Measurements from ENCODE around the gene GAS2L3.
A peak's percentile ranks its signal among the peaks of the same experiment; 100 is the strongest.
"Not testable (repeated sequence)": the region's sequence is repeated elsewhere in the genome, so short reads cannot be mapped to it uniquely, and the experiment has no call there.

The GAS2L3 gene

DNA sequence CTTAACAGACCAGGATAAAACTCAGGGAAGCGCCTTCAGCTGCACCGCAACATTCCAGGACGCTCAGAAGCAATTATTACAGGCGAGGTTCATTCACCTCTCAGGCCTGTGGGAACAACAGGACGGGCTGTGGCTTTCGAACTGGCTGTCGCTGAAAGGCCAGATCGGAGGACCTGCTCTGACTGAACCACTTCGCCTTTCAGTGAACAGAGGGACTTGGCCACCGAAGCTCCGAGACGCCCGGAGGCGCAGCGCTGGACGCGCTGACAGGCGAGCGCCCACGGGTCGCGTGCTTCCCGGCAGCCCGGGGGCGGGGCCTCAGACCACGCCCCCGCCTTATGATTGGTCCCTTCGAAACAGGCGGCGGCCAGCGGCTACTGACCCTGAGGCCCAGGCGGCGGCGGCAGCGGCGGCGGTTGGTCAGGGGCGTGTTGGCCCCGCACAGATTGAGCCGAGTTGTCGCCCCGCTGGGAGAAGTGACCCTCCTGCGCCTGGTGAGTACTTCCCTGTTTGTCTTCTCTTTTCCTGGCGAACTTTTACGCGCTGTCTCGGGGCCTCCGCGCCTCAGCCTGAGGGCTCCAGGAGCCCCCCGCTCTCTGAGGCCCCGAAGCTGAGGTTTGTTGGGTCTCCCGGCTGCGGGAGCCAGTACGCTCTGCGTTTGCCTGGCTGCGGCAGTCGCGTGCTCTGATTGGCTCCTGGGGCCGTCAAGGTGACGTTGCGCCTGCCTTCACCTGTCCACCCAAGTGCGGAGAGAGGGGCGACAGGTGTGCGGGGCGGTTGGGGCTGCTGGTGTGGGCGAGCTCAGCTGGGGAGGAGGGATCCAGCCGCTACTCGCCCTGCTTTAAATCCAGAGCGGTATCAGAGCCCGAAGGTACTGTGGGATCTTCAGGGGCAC, at the start of gene GAS2L3:
TSS of gene GAS2L3 (plus strand) at position 393 of the 895 bp plus-strand sequence. CDS start 21,221 bp downstream, outside the sequence.
- DNase-seq = peak in 1 of 2 experiments; percentile 64

DNA sequence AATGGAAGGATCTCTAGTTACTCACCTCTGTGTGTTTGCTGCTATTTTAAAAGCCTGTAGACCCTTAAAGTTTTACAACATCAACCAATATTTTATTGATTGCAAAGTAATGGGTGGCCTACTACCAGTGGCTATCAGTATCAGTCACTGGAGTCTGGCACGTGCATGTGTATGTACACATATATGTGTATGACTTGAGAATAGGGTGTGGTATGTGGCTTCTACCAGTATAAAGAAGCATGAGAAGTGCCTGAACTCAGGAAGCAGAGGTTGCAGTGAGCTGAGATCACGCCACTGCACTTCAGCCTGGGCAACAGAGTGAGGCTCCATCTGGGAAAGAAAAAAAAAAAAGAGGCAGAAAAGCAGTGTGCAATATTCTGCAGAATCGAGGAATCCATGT, 45.5 kb upstream of the GAS2L3 start:
- no peak for DNase-seq

DNA sequence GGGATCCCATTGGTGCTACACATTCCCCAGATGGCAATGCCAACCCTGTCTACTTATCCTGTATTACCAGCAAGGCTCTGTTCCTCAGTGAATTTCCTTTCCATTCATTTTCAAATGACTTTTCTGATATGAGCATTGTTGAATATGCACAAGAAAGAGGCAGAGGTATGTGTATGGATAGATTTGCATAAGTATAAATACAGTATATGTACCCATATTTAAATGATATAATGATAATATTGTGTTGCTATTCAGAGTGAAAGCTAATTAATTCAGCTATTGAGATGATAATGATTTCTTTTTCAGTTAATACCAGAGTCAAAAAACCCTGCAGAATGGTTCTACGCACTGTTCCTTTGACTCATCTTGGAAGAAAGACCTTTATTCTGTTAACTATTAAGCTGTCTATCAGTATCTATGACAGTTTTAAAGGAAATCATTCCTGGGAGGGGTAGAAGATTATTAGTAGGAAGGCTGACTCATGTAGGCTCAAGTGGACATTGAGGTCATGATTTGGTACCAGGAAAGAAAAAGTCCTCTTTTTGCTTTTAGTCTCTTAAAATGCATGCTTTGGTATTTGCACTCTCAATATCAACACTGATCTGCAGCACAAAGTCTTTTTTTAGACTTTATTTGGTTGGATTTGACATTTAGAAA, 44.9 kb upstream of the GAS2L3 start:
- DNase-seq = no peak

DNA sequence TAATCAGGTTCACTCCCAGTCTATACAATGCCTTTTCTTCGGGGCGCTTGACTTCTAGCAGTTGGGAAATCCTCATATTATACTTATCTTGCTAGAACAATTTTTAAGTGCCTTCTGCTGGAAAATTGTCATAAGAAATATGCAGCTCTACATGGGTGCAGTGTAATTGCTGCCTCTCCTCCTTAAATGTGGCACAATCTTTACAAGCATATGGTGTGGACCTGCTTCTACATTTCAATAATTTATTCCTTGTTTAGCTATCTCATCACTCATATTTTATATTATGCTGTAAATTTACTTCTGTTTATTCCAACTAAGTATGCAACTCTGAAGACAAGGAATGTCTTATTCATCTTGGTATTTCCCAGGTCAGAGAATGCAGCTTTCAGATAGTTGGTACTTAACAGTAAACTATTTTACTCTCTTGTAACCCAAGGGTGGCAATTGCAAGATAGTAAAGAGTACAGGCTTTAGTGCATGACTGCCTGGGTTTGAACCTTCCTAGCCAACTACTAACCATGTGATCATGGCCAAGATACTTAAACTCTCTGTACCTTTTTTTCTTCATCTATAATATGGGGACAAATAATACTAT, 43.6 kb upstream of the GAS2L3 start:
- no peak for DNase-seq

DNA sequence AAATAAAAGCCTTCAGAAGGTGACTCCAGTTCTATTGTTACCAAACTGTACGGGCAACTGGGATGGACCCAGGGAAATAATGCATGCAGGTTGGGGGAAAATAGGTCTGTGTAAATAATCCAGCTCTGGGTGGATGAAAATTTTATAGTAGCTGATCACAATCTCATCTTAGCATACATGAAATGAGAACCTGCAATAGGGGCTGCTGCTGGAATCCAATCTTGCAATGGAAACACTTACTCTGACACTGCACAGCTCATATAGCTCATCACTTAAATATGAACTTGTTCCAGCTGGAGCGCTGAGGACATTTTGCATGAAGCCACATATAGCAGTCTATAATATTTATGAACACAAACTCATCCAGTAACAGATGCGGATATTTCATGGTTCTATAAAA, 40.1 kb upstream of the GAS2L3 start:
- DNase-seq = no peak

DNA sequence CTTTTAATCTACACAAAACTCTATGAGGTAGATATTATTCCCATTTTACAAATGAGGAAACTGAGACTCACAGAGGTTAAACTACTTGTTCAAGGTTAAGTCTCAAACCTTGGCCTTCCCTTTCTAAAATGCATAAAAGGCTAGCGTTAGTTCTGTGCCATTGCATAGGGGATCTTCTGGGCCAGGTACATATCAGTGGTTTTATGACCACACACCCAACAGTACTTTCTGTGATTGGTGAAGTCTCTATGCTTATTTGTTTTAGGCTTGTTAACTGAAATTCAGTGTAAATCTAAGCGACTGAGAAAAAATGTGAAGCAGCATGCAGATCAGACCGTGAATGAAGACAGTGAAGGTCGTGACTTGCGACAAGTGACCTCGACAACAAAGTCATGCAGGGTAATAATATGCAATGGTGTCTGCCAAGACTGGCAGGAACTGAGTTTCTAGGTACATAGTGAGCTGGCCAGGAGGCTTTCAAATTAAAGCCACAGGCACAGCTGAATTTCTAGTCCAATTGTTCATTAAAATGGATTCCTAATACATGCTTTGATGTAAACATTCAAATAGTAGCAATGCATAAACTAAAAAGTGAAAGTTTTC, 38.8 kb upstream of the GAS2L3 start:
- DNase-seq = no peak

DNA sequence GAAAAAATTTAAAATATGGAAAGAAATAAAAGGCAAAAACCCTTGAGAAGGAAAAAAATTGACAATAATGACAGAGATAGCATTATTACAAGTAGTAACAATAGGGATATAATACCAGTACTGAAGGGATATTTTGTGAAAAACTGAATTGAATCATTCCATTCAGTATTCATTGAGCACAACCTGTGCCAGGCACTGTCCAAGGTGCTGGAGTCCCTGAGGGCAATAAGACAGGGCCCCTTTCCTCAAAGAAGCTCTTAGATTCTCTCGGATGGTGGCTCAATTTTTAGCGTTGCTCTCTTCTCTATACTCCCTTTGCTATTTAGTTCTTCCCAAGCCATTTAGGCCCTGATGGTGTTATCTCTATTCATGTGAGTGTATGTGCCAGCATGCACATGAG, 34.3 kb upstream of the GAS2L3 start:
- peak; percentile 22 to 31 for DNase-seq

DNA sequence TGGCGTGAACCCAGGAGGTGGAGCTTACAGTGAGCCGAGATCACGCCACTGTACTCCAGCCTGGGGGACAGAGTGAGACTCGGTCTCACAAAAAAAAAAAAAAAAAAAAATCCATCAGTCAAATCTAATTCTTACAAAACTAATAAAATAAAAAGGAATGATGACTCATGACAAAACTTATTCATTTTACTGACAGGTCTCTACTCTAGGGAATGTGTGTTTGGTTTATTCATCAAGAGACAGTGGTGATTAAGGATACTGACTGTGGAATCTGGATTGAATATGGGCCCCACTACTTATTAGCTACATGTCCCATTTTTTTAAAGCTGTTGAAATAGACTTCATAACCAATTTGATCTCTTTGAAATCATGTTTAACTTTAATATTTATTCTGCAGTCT, 29.3 kb upstream of the GAS2L3 start:
- DNase-seq = no peak

DNA sequence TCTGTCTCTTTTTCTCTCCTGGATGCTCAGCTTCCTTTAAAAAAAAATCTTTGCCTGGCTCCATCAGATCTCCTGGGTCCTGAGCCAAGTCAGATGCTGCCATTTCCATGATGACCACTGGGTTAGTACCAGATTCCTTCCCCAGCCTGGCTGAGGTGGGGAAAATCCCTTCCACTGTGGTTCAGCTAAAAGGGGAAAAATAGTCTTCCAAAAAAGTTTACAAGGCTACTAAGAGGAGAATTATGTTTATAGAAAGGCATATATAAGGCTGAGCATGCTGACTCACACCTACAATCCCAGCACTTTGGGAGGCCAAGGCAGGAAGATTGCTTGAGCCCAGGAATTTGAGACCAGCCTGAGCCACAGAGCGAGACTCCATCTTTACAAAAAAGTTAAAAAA, 28.4 kb upstream of the GAS2L3 start:
- DNase-seq = no peak

DNA sequence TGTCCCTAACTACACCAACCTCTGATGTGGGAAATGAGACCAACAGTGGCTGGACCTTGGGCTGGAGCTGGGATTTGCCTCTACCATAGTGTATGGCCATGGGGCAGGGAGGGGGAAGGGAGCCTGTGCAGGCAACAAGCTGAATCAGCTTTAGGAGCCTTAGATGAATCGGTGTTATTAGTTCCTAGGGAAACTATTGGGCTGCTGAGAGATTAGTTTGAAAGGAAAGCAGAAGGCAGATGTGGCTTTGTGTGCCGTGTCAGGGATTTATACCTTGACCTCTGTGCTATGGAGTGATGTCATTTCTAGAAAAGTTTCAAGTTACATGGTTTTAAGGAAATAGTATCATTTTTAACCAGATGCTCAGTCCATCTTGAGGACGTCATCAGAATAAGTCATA, 19.5 kb upstream of the GAS2L3 start:
- DNase-seq = no peak

DNA sequence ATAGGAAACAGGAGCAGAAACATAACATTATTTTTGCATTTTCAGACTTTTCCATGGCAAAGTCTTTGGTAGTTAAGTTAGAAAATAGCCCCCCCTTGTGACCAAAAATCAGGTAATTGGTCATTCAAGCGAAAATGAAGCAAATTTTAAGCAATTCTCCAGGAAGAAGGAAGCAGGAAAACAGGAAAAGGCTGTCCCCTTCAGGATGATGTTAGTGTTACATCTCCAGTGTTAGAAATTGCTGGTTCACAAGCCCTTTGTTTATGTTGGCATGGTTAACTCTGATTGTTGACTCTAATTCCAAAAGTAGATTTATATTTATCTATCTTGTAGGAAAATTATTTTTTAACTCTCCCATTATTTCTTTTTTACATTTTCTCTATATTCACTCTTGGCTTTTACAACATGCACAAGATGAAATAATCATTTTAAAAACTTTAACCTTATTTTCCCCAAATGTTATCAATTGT, 18.8 kb upstream of the GAS2L3 start:
- peak; percentile 74 to 86 for DNase-seq

DNA sequence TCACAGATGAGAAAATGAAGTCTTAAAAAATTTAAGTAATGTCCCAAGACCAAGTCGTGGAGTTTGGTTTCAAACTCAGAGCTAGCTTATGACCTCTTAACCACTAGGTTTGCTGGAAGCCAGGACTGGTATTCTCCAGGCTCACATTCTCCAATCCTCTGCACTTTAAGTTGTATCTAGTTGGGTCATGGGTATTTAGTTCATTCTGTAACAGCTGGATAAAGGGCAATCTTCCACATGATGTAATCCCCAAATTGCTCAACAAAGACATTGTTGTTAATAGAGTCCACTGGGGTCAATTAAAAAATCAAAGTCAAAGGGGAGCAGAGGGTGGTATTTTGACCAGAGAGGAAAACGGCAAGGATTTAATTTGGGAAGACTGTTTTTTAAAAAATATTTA, 17.8 kb upstream of the GAS2L3 start:
- no peak for DNase-seq

DNA sequence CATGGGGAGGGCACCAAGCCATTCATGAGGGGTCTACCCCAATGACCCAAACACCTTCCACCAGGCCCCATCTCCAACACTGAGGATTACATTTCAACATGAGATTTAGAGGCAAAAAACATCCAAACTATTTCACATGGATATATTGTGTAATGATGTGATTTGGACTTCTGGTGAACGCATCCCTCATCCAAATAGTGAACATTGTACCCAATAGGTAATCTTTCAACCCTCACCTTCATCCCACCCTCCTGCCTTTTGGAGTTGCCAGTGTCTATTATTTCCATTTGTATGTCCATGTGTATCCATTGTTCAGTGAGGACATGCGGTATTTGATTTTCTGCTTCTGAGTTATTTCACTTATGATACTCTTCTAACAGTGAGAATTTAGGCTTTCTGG, 16.1 kb upstream of the GAS2L3 start:
- no peak for DNase-seq

DNA sequence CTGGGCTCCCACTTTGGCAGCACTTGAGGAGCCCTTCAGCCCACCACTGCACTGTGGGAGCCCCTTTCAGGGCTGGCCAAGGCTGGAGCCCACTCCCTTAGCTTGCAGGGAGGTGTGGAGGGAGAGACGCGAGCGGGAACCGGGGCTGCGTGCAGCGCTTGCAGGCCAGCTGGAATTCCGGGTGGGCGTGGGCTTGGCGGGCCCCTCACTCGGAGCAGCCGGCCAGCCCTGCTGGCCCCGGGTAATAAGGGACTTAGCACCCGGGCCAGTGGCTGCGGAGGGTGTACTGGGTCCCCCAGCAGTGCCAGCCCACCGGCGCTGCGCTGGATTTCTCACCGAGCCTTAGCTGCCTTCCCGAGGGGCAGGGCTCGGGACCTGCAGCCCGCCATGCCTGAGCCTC, 14.2 kb upstream of the GAS2L3 start:
- not testable (repeated sequence) for DNase-seq

DNA sequence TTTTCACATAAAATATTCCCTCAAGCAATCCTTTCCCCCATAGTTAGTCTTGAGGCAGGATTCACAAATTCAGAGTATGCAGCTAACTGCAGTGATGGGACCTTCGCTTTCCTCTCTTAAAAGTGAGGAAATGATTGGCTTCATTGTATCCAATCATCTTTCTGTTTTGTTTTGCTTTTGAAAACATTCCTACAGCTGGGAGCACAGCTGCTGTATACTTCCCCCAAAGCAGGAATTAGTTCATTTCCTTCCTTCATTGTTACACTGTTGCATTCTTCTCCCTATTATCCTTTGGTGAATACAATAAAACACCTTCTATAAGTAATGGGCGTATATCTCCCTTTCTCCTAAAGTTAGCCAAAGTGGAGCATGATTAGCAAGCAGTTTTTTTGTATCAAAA, 9.4 kb upstream of the GAS2L3 start:
- no peak for DNase-seq

DNA sequence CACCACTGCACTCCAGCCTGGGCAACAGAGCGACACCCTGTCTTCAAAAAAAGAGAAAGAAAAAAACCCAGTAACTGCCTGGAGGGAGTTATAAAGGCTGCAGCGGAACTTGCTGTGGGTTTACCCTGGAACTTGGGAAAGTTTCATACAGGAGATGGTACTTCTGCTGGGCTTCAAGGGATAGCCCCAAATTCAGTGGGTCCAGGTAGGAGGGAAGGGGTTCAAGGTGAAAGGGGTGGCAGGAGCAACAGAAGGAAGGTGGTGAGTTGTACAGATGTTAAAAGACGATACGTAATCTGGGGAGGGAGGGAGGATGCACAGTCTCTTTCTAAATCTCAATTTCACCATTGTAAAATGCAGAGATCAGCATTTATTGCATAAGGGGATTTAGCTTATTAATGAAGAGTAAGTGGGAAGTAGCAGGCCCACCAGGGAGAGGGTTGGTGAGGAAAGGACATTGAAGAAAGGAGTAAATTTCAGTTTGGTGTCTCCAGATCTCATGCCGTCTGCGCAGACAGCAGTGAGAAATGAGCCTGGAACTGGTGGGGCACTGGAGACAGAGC, 8.5 kb upstream of the GAS2L3 start:
- DNase-seq = no peak

DNA sequence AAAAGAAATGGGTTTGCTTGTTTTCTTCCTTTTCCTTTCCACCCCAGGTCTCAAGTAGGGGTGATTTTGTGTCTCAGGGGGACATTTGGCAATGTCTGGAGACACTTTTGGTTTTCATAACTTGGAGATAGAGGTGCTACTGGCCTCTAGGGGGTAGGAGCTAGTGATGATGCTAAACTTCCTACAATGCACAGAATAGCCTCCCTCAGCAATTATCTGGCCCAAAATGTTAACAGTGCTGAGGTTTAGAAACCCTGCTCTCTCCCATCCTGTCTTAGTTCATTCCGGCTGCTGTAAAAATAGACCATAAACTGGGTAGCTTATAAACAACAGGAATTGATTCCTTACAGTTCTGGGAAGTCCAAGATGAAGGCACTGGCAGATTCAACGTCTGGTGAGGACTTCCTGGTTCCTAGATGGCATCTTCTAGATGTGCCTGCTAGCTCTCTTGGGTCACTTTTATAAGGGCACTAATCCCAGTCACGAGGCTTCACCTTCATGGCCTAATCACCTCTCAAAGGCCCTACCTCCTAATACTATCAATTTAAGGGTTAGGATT, 7.4 kb upstream of the GAS2L3 start:
- DNase-seq = no peak

DNA sequence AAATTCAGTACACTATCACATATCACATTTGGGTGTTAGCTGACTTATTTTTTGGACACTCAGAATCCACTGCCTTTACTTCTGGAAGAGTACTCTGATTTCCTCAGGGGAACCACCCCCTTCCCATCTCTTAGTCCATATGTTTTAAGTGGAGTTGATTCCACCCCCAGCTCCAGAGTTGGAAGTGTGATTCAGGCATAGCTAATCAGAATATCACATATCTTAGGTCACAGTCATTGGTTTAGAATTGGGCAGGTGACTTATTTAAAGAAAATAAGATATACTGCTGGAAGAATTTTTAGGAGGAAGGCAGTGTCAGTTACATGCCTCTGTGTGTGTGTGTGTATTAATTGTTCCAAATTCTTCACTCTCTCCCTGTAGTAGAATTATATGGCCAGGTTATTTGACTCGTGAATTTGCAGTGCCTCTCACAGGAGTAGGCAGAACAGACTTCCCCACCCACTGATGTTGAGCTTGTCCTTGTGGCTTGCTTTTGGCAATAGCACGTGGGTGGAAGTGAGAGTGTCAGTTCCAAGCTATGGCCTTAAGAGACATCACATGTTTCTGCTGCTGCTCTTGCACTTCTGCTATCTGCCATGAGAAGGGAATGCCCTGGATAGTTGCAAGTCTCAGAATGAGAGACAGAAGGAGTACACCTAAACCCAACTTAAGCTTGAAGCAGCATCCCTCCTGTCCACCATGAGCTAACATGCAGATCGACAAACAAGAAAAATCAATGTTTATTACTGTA, 6.4 kb upstream of the GAS2L3 start:
- no peak for DNase-seq

DNA sequence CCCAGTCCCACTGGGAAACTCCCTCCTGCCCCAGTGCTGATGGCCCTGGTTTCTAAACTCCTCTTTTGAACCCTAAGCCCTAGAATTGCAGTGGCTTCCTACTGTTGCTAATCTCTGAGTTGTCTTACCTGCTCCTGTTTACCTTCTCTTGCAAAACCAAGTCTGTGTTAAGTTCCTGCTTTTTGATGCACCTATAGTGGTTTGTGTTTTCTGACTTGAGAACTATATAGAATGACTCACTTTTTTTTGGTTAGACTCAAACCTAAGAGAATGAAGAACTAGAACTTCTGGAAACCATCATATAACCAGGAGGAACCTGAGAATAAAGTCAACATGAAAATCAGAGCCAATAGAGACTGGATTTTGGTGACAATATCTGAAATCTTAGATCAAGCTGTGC, 5.5 kb upstream of the GAS2L3 start:
- no peak for DNase-seq

DNA sequence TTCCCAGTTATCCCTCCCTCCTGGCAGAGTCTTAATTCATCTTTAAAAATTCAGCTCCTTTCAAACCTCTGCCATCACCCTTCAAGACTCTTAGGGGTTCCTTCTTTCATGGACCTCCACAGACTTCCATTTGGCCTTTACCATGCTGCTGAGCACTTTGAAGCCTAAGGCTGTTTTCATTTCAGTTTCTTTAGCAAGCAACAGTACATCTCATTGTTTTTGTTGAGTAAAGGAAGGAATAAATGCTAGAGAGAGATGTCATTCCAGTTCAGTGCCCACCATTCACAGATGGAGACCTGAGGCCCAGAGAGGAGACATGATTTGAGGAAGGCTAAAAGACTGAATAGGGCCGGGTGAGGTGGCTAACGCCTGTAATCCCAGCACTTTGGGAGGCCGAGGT, 1.3 kb upstream of the GAS2L3 start:
- DNase-seq = no peak

DNA sequence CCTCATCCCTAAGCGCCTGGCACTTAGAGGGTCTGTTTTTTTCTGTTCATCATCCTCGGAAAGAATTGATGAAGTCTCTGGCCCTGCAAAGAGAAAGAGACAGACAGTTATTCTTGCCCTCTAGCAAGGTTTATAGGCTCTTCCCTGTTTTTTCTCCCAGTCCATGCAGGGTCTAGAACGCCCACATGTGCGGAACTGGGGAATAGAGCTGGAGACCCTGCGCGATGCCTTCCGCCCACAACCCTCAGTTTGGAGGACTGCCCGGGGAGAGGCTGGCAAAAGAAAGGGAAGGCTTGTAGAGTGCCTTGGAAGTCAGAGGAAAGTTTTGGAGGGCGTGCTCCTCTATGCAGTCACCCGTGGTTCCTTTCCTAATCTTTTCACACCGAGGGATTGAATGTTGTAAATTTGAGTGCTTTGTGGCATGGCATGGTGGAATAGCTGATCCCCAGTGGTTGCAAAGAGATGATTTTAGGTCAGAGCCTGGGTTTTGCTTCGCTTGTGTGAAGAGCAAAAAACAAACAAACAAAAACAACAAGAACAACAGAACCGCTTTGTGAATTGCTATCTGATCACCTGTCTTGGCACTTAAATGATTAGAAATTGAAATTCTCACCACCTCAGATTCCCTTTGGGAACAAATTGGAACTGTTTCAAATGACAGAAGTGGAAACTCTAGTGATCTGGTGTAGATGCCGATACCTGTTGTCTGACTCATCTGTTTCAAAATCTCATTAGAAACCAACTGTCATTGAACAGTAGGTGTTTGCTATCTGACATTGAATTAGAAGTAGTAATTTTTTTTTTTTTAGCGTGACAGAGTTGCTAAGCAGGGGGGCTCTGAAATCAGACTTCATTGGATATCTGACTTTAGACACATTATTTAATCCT, 947 bp downstream of the GAS2L3 start:
- DNase-seq = no peak

Measured in Kasumi-1 (cell line).